ENCODE data around the gene TCEANC2.

DNA sequence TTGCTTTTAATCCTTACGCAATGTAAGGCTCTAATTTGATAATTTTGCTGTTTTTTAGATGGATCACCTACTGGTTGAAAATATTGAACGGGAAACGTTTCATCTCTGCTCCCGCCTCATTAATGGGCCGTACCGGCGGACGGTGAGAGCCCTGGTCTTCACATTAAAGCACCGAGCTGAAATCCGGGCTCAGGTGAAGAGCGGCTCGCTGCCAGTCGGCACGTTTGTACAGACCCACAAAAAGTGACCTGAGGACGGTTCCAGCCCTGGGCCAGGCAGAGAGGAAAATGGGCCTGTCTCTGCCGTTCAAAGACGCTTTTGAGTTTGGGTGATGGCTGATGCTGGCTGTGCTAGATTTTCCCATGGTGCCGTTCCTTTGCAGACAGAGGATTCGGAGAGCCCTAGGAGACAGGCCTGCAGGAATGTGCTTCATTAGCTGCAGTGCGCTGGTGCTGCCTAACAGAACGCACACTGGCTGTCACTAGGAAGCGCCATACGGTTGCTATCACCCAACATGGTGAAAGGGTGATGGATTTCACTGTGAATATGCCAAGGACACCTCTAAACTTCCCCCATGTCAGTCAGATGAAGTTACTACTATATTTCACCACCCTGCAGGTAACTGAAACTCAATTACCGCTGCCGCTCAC lies 42.9 kb downstream of the TCEANC2 start:
- TF ChIP-seq, protein P1, sequence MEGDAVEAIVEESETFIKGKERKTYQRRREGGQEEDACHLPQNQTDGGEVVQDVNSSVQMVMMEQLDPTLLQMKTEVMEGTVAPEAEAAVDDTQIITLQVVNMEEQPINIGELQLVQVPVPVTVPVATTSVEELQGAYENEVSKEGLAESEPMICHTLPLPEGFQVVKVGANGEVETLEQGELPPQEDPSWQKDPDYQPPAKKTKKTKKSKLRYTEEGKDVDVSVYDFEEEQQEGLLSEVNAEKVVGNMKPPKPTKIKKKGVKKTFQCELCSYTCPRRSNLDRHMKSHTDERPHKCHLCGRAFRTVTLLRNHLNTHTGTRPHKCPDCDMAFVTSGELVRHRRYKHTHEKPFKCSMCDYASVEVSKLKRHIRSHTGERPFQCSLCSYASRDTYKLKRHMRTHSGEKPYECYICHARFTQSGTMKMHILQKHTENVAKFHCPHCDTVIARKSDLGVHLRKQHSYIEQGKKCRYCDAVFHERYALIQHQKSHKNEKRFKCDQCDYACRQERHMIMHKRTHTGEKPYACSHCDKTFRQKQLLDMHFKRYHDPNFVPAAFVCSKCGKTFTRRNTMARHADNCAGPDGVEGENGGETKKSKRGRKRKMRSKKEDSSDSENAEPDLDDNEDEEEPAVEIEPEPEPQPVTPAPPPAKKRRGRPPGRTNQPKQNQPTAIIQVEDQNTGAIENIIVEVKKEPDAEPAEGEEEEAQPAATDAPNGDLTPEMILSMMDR (IDR thresholded peaks at IDR 0.05): no peak
- TF ChIP-seq POLR2A (IDR thresholded peaks at IDR 0.05) (no peak), POLR2AphosphoS5 (IDR thresholded peaks at IDR 0.05) (no peak)
